Fibroblast of upper back skin (primary cell): ENCODE data around the gene THRSP.
A peak's percentile ranks its signal among the peaks of the same experiment; 100 is the strongest.
"Not testable (repeated sequence)": the region's sequence is repeated elsewhere in the genome, so short reads cannot be mapped to it uniquely, and the experiment has no call there.

Experiments
- DNase-seq: peaks from one replicate; pipeline ENCODE4 v3.0.0-alpha.2; 2013

Gene THRSP

DNA sequence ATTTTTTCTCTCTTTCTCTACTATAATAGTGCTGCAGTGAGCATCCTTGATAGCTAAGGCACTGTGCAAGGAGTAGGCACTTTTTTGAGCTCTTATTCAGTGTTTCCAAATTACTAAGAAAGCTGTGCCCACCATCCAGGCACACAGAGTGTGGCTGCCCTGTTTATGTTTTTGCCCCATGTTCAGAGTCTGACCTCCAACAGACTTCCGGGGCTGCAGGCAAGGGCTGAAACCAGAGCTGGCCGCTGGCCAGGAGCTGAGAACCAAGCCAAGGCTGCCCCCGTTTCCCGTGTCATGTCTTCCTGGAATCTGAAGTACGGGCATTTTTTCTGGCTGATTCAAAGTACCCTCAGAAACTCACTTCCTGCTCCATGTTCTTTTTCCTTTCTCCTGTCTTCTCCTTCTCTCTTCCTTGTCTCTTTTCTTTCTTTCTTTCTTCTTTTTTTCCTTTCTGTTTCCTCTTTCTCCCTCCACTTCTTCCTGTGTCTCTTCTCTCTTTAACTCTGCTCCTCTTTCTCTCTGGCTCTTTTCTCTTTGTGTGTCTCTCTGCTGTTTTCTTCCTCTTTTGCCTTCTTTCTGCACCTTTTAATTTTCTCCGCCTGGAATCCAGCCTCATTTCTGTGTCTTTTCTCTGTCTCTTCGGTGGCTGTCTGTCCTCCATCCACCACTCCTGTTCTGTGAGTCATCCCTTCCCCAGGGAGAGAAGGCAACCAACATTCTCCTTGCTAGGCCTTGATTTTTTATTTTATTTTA is 23.6 kb upstream of the THRSP start:
- DNase-seq = peak; percentile 90

GRCh38 chr11:78040691-78041379 is 22.8 kb upstream of the THRSP start:
- no peak for DNase-seq

- DNase-seq = not testable (repeated sequence)
Observed at GRCh38 chr11:78041380-78041719, 22.3 kb upstream of the THRSP start.

- DNase-seq = no peak
Observed at GRCh38 chr11:78041843-78042440, 21.7 kb upstream of the THRSP start.

GRCh38 chr11:78044706-78045105 is 19.0 kb upstream of the THRSP start:
- DNase-seq = no peak

GRCh38 chr11:78045851-78046485 is 17.7 kb upstream of the THRSP start:
- peak; percentile 59 for DNase-seq

DNA sequence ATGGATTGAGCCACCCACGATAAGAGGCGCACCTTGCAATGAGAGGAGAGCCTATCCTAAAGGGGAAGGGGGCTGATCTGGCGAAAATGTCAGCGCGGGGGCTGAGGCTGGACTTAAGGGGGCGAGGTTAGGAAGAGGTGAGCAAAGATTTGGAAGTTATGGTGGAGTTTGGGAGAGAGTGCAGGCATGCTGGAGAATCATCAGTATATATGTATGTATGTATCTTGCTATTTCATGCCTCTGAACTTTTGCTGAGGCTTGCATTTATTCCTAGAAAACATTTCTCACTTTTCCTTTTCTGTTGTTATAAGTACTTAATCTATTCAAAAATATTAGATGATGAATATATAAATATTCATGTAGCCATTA is 17.2 kb upstream of the THRSP start:
- DNase-seq = no peak

- DNase-seq = no peak
Observed at GRCh38 chr11:78048561-78048960, 15.1 kb upstream of the THRSP start.

DNA sequence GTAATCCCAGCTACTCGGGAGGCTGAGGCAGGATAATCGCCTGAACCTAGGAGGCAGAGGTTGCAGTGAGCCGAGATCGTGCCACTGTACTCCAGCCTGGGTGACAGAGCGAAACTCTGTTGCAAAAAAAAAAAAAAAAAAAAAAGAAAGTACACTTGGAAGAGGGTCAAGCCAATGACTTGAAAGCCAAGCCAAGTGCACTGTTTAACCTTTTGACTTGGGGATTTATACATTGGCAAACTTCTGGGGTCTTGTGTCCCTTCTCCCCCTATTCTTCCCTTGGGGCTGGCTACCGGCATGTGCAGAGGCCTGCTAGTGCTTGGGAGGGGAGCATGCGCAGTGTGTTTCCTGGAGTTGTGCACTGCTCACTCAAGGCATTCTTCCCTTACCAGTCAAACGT is 14.3 kb upstream of the THRSP start:
- no peak for DNase-seq

DNA sequence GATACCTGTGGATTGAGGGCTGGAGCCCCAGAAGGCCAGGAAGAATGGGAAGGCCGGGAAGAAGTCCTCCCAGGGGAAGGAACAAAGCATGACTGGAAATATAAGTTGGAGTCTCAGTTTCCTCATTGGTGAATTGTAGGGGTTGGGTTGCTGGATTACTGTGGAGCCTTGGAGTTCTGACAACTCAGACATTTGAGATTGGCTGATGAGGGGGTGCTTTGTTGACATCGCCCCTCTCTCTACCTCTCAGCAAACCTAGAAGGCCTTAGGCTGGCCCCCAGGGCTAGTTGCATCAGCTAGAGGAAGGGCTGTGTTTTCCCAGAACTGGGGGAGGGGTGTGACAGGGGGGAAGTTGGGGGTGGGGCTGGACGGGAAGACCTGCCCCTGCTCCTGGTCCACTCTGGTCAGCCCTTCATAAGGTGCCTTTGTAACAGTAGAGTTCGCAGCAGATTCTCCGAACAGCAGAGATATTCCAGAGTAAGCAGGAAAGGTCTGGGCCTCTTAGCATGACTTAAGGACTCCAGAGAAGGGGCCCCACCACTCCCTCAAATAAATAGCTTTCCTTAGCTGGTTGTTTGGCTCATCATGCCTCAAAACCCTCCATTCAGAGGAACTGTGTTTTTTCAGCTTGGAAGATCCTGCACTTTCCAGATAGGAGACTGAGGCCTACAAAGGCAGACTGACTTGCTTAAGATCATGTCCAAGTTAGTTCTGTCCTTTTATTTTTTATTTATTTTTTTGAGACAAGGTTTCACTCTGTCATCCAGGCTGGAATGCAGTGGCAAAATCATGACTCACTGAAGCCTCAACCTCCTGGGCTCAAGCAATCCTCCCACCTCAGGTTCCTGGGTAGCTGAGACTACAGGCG is 12.5 kb upstream of the THRSP start:
- peak; percentile 75 for DNase-seq

- DNase-seq = no peak
Observed at GRCh38 chr11:78054971-78055370, 8.7 kb upstream of the THRSP start.

GRCh38 chr11:78056093-78056492 is 7.6 kb upstream of the THRSP start:
- no peak for DNase-seq

GRCh38 chr11:78057462-78058055 is 6.1 kb upstream of the THRSP start:
- DNase-seq = no peak

- DNase-seq = not testable (repeated sequence)
Observed at GRCh38 chr11:78059749-78060328, 3.8 kb upstream of the THRSP start.

DNA sequence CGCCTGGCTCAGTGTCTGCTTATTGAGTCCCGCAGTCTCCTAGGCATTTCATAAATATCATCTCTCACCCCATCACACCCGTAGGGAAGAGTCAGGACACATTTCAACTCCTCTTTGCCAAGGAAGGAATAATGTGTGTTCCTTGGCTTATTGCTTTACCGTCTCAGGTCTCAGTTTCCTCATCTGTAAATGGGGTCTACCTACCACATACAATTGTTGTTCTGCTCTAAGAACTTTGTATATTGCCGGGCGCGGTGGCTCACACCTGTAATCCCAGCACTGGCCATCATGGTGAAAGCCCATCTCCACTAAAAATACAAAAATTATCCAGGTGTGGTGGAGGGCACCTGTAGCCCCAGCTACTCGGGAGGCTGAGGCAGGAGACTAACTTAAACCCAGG is 3.1 kb upstream of the THRSP start:
- DNase-seq = no peak

DNA sequence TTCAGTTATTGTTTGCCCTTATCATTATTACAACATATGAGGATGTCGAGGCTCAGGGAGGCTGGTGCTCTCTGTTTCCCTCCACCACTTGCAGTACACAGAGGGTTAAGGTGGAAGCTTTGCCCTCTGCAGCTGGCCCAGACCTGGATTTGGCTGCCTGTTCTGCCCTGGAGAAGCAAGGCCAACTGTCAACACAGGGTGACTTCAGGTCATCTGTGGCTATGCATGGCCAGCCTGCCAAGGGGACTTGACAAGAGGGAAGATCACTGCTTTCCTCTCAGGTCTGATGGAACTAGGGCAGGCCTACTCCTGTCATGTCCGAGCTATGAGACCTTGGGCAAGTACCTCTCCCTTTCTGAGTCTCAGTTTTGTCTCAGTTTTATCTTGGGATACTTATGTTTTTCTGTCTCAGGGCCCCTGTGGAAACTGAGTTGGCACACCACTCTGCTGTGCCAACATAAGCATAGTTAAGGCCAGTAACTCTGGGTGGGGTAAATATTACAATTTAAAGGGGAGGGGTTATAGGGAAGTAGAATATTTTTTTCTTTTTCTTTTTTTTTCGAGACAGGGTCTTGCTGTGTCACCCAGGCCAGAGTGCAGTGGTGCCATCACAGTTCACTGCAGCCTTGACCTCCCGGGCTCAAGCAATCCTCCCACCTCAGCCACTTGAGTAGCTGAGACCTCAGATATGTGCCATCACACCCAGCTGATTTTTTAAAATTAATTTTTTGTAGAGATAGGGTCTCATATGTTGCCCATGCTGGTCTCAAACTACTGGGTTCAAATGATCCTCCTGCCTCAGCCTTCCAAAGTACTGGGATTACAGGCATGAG is 2.4 kb upstream of the THRSP start:
- DNase-seq = no peak

GRCh38 chr11:78061921-78062311 is 1.7 kb upstream of the THRSP start:
- no peak for DNase-seq

GRCh38 chr11:78062671-78063070 is 990 bp upstream of the THRSP start:
- DNase-seq = no peak

GRCh38 chr11:78065203-78065602 is 1.5 kb downstream of the THRSP start:
- no peak for DNase-seq

DNA sequence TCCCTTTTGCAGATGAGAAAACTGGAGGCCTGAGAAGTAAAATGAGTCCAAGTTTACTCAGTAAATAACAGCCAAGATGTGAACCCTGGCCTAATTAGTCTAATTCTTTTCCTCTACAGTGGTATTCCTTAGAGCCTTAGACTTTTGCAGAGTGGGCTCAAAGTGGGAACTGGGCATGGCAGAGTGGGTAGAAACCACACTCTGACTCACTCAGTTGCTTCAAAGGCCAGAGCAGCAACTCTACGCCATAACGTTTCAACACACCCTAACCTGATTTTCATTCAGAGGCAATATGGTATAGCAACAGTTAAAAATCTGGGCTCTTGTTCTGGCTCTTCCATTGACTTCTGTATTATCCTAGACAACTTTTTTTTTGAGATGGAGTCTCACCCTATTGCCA is 2.8 kb downstream of the THRSP start:
- no peak for DNase-seq

DNA sequence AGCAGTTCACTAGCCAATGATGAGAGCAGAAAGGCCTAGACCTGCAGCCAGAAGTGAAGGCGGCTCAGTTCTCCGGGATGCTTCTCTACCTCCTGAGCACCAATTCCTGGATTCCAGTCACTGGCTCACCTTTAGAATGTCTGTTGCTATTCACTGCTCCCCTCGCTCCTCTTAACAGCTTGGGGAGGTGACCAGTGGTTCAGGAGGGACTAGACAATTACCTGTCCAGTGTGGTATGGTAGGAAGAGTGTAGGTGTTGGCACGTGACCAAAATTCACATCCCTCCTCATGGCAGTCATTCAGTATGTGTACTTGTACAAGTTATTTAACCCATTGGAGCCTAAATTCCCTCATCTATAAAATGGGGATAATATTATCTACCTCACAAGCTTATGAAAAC is 4.0 kb downstream of the THRSP start:
- DNase-seq = no peak
